ENCODE results near the gene SEMA4A.

SEMA4A gene

DNA sequence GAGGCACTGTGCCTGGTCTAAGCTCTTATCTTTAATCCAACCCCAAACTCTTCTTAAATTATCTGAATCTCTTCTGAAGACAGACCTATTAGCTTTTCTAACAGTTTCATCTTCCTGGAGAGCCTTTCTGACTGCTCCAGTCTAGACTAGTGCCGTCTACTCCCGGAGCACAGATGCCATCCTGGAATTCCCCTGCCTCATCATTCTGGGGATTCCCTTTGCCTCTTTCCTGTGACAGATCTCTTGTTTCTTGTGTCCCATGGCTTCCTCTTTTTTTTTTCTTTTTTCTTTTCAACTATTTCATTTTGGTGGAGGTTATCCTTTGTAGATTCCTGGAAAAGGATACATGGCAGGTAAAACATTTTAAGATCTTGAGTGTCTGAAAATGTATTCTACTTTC lies 11.7 kb downstream of the SEMA4A start:
- Histone ChIP-seq H4K20me1 (ENCODE audit: insufficient read depth, low read length, poor library complexity, severe bottlenecking) (no peaks in the 10 kb centered on the region), H2AFZ (ENCODE audit: low read length) (no peak overlapping the region), H3K27me3 (ENCODE audit: insufficient read depth, low read length, poor library complexity, severe bottlenecking) (no peaks in the 10 kb centered on the region), H3K4me1 (ENCODE audit: insufficient read depth, low read length, poor library complexity, severe bottlenecking) (no peaks in the 10 kb centered on the region), H3K9me3 (ENCODE audit: insufficient read depth, low read depth, low read length) (no peaks in the 10 kb centered on the region), H3K36me3 (ENCODE audit: insufficient read depth, low read length) (no peaks in the 10 kb centered on the region), H3K9ac (ENCODE audit: low read depth, low read length, poor library complexity, severe bottlenecking) (no peak overlapping the region), H3K79me2 (ENCODE audit: insufficient read depth, low read length) (no peaks in the 10 kb centered on the region), H3K9me2 (replicated peaks; ENCODE audit: low read depth, low read length) (no peaks in the 10 kb centered on the region), H3F3A (ENCODE audit: low read depth) (no peaks in the 10 kb centered on the region; the same call in 1 of the 2 replicates), H3K4me2 (ENCODE audit: low read depth, low read length, poor library complexity, severe bottlenecking) (no peak overlapping the region), H3K4me3 (ENCODE audit: low read length, poor library complexity, severe bottlenecking) (no peak overlapping the region)
- no peak for TF ChIP-seq EZH2phosphoT487 (IDR thresholded peaks at IDR 0.05; ENCODE audit: borderline replicate concordance)
- TF ChIP-seq, protein P1, sequence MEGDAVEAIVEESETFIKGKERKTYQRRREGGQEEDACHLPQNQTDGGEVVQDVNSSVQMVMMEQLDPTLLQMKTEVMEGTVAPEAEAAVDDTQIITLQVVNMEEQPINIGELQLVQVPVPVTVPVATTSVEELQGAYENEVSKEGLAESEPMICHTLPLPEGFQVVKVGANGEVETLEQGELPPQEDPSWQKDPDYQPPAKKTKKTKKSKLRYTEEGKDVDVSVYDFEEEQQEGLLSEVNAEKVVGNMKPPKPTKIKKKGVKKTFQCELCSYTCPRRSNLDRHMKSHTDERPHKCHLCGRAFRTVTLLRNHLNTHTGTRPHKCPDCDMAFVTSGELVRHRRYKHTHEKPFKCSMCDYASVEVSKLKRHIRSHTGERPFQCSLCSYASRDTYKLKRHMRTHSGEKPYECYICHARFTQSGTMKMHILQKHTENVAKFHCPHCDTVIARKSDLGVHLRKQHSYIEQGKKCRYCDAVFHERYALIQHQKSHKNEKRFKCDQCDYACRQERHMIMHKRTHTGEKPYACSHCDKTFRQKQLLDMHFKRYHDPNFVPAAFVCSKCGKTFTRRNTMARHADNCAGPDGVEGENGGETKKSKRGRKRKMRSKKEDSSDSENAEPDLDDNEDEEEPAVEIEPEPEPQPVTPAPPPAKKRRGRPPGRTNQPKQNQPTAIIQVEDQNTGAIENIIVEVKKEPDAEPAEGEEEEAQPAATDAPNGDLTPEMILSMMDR (conservative IDR thresholded peaks at IDR 0.05; ENCODE audit: low read length) = no peak

DNA sequence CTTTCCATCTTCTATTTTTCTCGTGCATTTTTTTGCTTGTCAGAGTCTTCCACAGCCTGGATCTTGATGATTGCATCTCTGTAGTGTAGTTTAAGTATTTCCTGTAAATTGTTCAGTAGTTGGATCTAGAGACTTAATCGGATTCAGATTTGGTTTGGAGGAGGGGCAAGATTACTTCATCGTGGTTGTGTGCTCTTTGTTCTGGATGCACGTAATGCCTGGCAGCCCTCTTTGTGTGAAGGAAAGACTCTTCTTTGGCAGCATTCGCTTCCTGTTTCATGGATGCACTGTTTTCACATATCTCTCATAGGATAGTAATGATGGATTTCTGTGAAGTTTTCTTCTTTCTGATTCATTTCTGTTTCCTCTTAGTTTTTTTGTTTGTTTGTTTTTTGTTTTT lies 14.2 kb downstream of the SEMA4A start:
- H3F3A ChIP-seq (ENCODE audit: low read depth) = no peaks in the 10 kb centered on the region; the same call in 1 of the 2 replicates
- no peaks in the 10 kb centered on the region for H3K9me2 ChIP-seq (replicated peaks; ENCODE audit: low read depth, low read length)
- H3K9me3 ChIP-seq (ENCODE audit: insufficient read depth, low read depth, low read length) = no peaks in the 10 kb centered on the region
- no peak overlapping the region for H2AFZ ChIP-seq (ENCODE audit: low read length)
- no peaks in the 10 kb centered on the region for H3K4me1 ChIP-seq (ENCODE audit: insufficient read depth, low read length, poor library complexity, severe bottlenecking)
- H4K20me1 ChIP-seq (ENCODE audit: insufficient read depth, low read length, poor library complexity, severe bottlenecking) = no peaks in the 10 kb centered on the region
- no peaks in the 10 kb centered on the region for H3K36me3 ChIP-seq (ENCODE audit: insufficient read depth, low read length)
- no peaks in the 10 kb centered on the region for H3K79me2 ChIP-seq (ENCODE audit: insufficient read depth, low read length)
- no peaks in the 10 kb centered on the region for H3K27me3 ChIP-seq (ENCODE audit: insufficient read depth, low read length, poor library complexity, severe bottlenecking)
- no peak overlapping the region for H3K4me3 ChIP-seq (ENCODE audit: low read length, poor library complexity, severe bottlenecking)
- H3K4me2 ChIP-seq (ENCODE audit: low read depth, low read length, poor library complexity, severe bottlenecking) = no peak overlapping the region
- TF ChIP-seq, protein P1 (conservative IDR thresholded peaks at IDR 0.05; ENCODE audit: low read length) = no peak
- TF ChIP-seq EZH2phosphoT487 (IDR thresholded peaks at IDR 0.05; ENCODE audit: borderline replicate concordance) = no peak
- no peak overlapping the region for H3K9ac ChIP-seq (ENCODE audit: low read depth, low read length, poor library complexity, severe bottlenecking)

DNA sequence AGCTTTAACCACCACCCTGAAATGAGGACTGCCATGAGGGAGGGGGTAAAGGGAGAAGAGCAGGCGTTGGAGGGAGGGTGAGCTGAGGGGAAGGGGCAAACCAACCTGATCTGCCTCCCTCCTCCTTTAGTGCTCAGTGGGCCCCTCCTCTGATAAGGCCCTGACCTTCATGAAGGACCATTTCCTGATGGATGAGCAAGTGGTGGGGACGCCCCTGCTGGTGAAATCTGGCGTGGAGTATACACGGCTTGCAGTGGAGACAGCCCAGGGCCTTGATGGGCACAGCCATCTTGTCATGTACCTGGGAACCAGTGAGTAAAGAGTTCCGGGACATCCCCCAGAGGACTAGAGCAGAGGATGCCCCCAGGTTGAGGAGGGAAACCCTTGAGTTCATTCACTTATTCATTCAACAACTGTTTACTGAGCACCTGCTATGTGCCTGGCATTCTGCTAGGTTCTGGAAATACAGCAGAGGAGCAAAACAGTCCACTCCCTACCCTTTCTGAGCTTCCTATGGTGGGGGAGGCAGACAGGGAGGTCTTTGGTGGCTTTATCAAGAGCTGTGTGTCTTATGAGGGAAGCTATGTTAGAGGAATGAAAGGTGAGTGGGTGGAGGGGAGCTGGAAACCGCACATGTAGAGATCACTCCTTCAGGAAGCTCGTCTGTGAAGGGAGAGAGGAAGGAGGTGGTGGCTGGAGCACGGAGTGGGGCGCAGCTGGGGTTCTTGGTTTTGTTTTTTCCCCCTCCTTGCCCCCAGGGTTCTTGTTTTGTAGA lies 19.5 kb downstream of the SEMA4A start:
- Histone ChIP-seq H3K9me2 (replicated peaks; ENCODE audit: low read depth, low read length) (no peaks in the 10 kb centered on the region), H3K36me3 (ENCODE audit: insufficient read depth, low read length) (no peaks in the 10 kb centered on the region), H3K9ac (ENCODE audit: low read depth, low read length, poor library complexity, severe bottlenecking) (no peak overlapping the region), H2AFZ (ENCODE audit: low read length) (no peak overlapping the region), H4K20me1 (ENCODE audit: insufficient read depth, low read length, poor library complexity, severe bottlenecking) (no peaks in the 10 kb centered on the region), H3K79me2 (ENCODE audit: insufficient read depth, low read length) (no peaks in the 10 kb centered on the region), H3K9me3 (ENCODE audit: insufficient read depth, low read depth, low read length) (no peaks in the 10 kb centered on the region), H3K4me3 (ENCODE audit: low read length, poor library complexity, severe bottlenecking) (no peak overlapping the region), H3K4me2 (ENCODE audit: low read depth, low read length, poor library complexity, severe bottlenecking) (no peak overlapping the region), H3K4me1 (ENCODE audit: insufficient read depth, low read length, poor library complexity, severe bottlenecking) (peaks cover 4% of the 10 kb centered on the region), H3K27me3 (ENCODE audit: insufficient read depth, low read length, poor library complexity, severe bottlenecking) (no peaks in the 10 kb centered on the region), H3F3A (ENCODE audit: low read depth) (no peaks in the 10 kb centered on the region)
- no peak for TF ChIP-seq EZH2phosphoT487 (IDR thresholded peaks at IDR 0.05; ENCODE audit: borderline replicate concordance)
- TF ChIP-seq, protein P1 (conservative IDR thresholded peaks at IDR 0.05; ENCODE audit: low read length) = no peak; the same call in 1 of the 2 replicates

All from Loucy (cell line).